ENCODE measurements around the gene DST.

The DST gene

GRCh38 chr6:56424542-56425083 lies 218.1 kb downstream of the DST start:
- no peak for DNase-seq

- DNase-seq: no peak
Observed at GRCh38 chr6:56424064-56424463, 218.6 kb downstream of the DST start.

GRCh38 chr6:56420296-56420695 lies 222.4 kb downstream of the DST start:
- DNase-seq: no peak

GRCh38 chr6:56419191-56419590 lies 223.5 kb downstream of the DST start:
- no peak for DNase-seq

- no peak for DNase-seq
Observed at GRCh38 chr6:56417823-56418222, 224.9 kb downstream of the DST start.

GRCh38 chr6:56416247-56416646 lies 226.4 kb downstream of the DST start:
- DNase-seq: no peak

GRCh38 chr6:56408976-56409375 lies 233.7 kb downstream of the DST start:
- no peak for DNase-seq

All from activated gamma-delta T cell (primary cell).